ENCODE measurements around the gene SLFN12L. TPM values are rescaled to one million over a fixed set of nuclear protein-coding genes. Genes with fewer than 3 reads are reported as not detected.

The SLFN12L gene
- total RNA-seq, 1 experiment from 2014 or later = not detected

- CTCF ChIA-PET = no interaction called here
- Histone ChIP-seq H3K27me3 (ENCODE audit: low read length) (no peaks in the 10 kb centered on the region), H3K27ac (ENCODE audit: low read length) (no peak overlapping the region), H3K9me2 (replicated peaks; ENCODE audit: low read length) (no peaks in the 10 kb centered on the region), H3F3A (ENCODE audit: low read length, unreplicated experiment) (no peaks in the 10 kb centered on the region), H3K4me1 (ENCODE audit: insufficient read depth, low read length) (peaks cover 6% of the 10 kb centered on the region; the same call in 1 of the 2 replicates), H3K36me3 (ENCODE audit: low read depth, low read length) (no peaks in the 10 kb centered on the region), H2AFZ (ENCODE audit: low read length) (peak overlapping the region; percentile 84; the same call in 1 of the 2 replicates), H3K4me3 (ENCODE audit: low read length) (peak overlapping the region; percentile 44; the same call in 1 of the 2 replicates), H3K4me2 (ENCODE audit: low read length) (peak overlapping the region; percentile 77), H3K9ac (ENCODE audit: low read length) (no peak overlapping the region), H3K9me3 (ENCODE audit: low read length) (no peaks in the 10 kb centered on the region), H3K79me2 (ENCODE audit: low read length) (no peaks in the 10 kb centered on the region), H4K20me1 (ENCODE audit: low read length) (no peaks in the 10 kb centered on the region)
- TF ChIP-seq EZH2phosphoT487 (IDR thresholded peaks at IDR 0.05; ENCODE audit: borderline replicate concordance, low read length) (no peak), EZH2 (IDR thresholded peaks at IDR 0.05; ENCODE audit: low read length, unreplicated experiment) (no peak), CTCF (conservative IDR thresholded peaks at IDR 0.05; ENCODE audit: low read depth, low read length) (no peak)
- intact Hi-C loops (cut with micrococcal nuclease) = no loop called here
- no peak for ATAC-seq
- BruUV-seq (replicated peaks) = no TSS peak
- POLR2A ChIA-PET (ENCODE audit: unreplicated experiment) = no interaction called here
- no peak for DNase-seq
Measured at GRCh38 chr17:35541434-35541833, 4.0 kb upstream of the SLFN12L start.

- H3K9ac ChIP-seq (ENCODE audit: low read length) = no peak overlapping the region
- no peak overlapping the region for H3K27ac ChIP-seq (ENCODE audit: low read length)
- peak overlapping the region; percentile 44; the same call in 1 of the 2 replicates for H3K4me3 ChIP-seq (ENCODE audit: low read length)
- BruUV-seq (replicated peaks) = no TSS peak
- intact Hi-C loops (cut with micrococcal nuclease) = no loop called here
- H3K79me2 ChIP-seq (ENCODE audit: low read length) = no peaks in the 10 kb centered on the region
- no peaks in the 10 kb centered on the region for H3K27me3 ChIP-seq (ENCODE audit: low read length)
- peak overlapping the region; percentile 77 for H3K4me2 ChIP-seq (ENCODE audit: low read length)
- peaks cover 6% of the 10 kb centered on the region; the same call in 1 of the 2 replicates for H3K4me1 ChIP-seq (ENCODE audit: insufficient read depth, low read length)
- ATAC-seq (no peak), DNase-seq (peak; percentile 6)
- TF ChIP-seq EZH2 (IDR thresholded peaks at IDR 0.05; ENCODE audit: low read length, unreplicated experiment) = no peak
- TF ChIP-seq EZH2phosphoT487 (IDR thresholded peaks at IDR 0.05; ENCODE audit: borderline replicate concordance, low read length) = no peak
- TF ChIP-seq CTCF (conservative IDR thresholded peaks at IDR 0.05; ENCODE audit: low read depth, low read length) = no peak
- ChIA-PET CTCF (no interaction called here), POLR2A (ENCODE audit: unreplicated experiment) (no interaction called here)
- H3K36me3 ChIP-seq (ENCODE audit: low read depth, low read length) = no peaks in the 10 kb centered on the region
- peak overlapping the region; percentile 84 for H2AFZ ChIP-seq (ENCODE audit: low read length)
- no peaks in the 10 kb centered on the region for H3K9me2 ChIP-seq (replicated peaks; ENCODE audit: low read length)
- H4K20me1 ChIP-seq (ENCODE audit: low read length) = no peaks in the 10 kb centered on the region
- no peaks in the 10 kb centered on the region for H3K9me3 ChIP-seq (ENCODE audit: low read length)
- no peaks in the 10 kb centered on the region for H3F3A ChIP-seq (ENCODE audit: low read length, unreplicated experiment)
Measured at GRCh38 chr17:35540589-35541404, 3.3 kb upstream of the SLFN12L start.

GRCh38 chr17:35539659-35540026 is 2.2 kb upstream of the SLFN12L start:
- H3K27ac ChIP-seq (ENCODE audit: low read length) = no peak overlapping the region
- BruUV-seq (replicated peaks) = no TSS peak
- no peak for ATAC-seq
- TF ChIP-seq CTCF (conservative IDR thresholded peaks at IDR 0.05; ENCODE audit: low read depth, low read length) (no peak), EZH2 (IDR thresholded peaks at IDR 0.05; ENCODE audit: low read length, unreplicated experiment) (no peak), EZH2phosphoT487 (IDR thresholded peaks at IDR 0.05; ENCODE audit: borderline replicate concordance, low read length) (no peak)
- no peaks in the 10 kb centered on the region for H3K9me3 ChIP-seq (ENCODE audit: low read length)
- peak overlapping the region; percentile 58 for H3K4me2 ChIP-seq (ENCODE audit: low read length)
- ChIA-PET POLR2A (ENCODE audit: unreplicated experiment) (no interaction called here), CTCF (interaction anchor here (0.6 to 0.7 kb wide), 3 partner anchors 106 to 294 kb away, joined by 3 to 6 read pairs (median 3); no protein-coding TSS in a partner anchor)
- peaks cover 6% of the 10 kb centered on the region; the same call in 1 of the 2 replicates for H3K4me1 ChIP-seq (ENCODE audit: insufficient read depth, low read length)
- intact Hi-C loops (cut with micrococcal nuclease) = loop anchor here (1.0 kb wide), 1 partner anchor 368 kb away; no protein-coding TSS in a partner anchor
- no peaks in the 10 kb centered on the region for H3K27me3 ChIP-seq (ENCODE audit: low read length)
- peak overlapping the region; percentile 81 for H2AFZ ChIP-seq (ENCODE audit: low read length)
- H3K79me2 ChIP-seq (ENCODE audit: low read length) = no peaks in the 10 kb centered on the region
- H4K20me1 ChIP-seq (ENCODE audit: low read length) = no peaks in the 10 kb centered on the region
- H3F3A ChIP-seq (ENCODE audit: low read length, unreplicated experiment) = no peaks in the 10 kb centered on the region
- 0 out of 2 replicates have a peak overlapping the region, but pooled peaks have one; percentile 5 for H3K4me3 ChIP-seq (ENCODE audit: low read length)
- no peak overlapping the region for H3K9ac ChIP-seq (ENCODE audit: low read length)
- H3K36me3 ChIP-seq (ENCODE audit: low read depth, low read length) = no peaks in the 10 kb centered on the region
- DNase-seq = no peak
- H3K9me2 ChIP-seq (replicated peaks; ENCODE audit: low read length) = no peaks in the 10 kb centered on the region
